HG03378 (cell line): ENCODE measurements around the gene CDK6.

Source experiments
- ATAC-seq: cut with Tn5 transposase; IDR thresholded peaks from one replicate; pipeline ENCODE4 v1.9.1; 2021; ENCODE audit warnings: mild to moderate bottlenecking, moderate library complexity; ENCODE audit not compliant: unreplicated experiment

The CDK6 gene

DNA sequence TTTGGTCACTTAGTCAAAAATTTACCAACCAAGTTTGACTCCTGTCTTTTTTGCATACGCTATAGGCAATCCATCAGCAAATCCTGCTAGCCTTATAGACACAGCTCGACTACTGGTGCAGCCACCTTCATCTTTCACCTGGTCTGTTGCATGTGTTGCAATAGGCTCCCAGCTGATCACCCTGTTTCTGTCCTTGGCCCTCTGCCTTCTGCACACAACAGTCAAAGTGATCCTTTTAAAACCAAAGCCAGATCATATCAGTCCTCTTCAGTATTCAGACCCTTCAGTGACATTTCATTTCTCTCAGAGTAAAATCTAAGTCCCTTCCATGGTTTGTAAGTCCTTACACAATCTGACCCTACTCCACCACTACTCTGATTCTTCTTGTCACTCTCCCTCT is 10.9 kb upstream of the CDK6 start:
- no peak for ATAC-seq

DNA sequence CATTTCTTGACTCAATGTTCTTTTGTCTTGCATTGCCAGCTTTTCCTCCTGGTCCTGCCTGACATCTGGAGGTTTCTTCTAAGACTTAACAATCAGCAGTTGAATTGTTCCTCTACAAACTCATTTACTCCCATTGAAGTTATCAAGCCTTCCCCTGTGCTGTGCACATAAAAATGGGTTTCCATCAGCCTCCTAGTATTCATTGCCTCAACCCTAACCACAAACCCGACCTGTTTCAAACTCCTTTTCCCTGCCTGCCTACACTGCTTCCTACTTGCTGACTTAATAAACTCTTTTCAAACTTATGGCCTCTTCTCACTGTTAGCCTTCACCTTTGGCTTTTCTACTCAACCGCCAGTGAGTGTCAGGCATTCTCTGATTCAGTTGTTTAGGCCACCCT is 9.4 kb upstream of the CDK6 start:
- no peak for ATAC-seq

- ATAC-seq: no peak
These were observed 7.4 kb upstream of the CDK6 start for GRCh38 chr7:92843781-92844180.

DNA sequence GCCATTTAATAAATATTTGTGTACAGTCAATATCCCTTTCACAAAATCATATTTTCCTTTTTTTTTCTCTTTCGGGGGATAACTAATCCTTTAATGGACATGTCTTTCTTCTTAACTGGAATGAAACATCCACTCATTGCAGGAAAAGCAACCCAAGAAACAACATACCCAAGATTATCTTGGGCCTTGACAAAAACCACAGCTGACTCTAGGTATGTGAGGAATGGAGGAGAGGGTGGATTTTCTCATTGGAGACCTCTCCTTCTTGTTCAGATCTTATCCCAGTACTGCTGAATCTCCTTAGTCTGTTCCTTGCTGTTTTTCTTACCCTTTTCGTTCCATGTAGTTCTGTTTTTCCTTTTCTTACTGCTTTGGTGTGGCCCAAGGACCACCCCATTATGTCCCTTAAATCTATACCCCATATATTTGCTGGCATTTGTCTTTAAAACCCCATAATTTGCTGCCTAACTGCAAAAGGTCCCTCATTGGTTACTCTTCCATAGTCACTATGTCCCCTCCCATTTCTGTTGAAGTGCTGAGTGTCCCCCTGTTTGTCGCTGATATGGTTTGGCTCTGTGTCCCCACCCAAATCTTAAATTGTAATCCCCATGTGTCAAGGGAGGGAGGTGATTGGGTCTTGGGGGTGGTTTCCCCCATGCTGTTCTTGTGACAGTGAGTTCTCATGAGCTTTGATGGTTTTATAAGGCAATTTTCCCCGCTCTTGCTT is 6.8 kb upstream of the CDK6 start:
- no peak for ATAC-seq

- no peak for ATAC-seq
These were observed 4.8 kb upstream of the CDK6 start for GRCh38 chr7:92841192-92841591.

DNA sequence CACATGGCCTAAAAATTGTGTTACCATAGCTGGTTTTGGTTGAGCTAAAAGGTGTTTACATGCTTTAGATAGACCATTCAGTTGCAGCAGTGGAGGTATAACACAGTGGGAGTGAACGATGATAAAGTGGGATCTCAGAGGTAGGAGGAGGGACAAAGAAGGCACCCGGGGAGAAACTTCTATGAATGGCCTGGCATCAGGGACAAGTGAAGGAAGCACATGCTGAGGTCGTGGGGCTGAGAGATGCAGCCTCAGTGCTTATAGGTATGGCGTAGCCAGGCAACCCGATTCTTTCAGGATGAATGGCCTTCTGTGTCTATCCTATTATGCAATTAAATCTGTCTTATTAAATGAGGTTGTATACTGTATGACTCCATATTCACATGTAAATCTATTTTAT is 3.9 kb upstream of the CDK6 start:
- no peak for ATAC-seq

- no peak for ATAC-seq
These were observed 3.5 kb upstream of the CDK6 start for GRCh38 chr7:92839901-92840300.

DNA sequence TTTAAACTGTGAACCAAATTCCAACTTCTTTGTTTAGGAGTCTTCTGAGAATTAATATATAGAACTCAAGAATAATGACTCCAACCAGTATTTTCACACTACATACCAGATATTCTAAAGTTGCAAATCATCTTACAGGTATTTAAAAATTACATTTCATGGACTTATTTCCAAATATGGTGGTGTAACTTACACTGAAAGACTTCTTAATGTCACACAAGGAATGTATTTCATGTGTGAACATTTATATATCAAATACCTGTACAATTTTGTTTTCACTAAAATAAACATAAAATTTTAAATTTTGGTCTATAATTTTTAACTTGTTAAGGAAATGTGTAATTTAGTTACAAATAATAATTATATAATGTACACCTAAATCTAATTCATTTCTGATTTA is 2.6 kb upstream of the CDK6 start:
- no peak for ATAC-seq

- ATAC-seq: no peak
These were observed 802 bp upstream of the CDK6 start for GRCh38 chr7:92837000-92837749.

GRCh38 chr7:92835851-92836488 is 403 bp downstream of the CDK6 start:
- ATAC-seq: no peak

GRCh38 chr7:92835261-92835850 is 1.0 kb downstream of the CDK6 start:
- ATAC-seq: no peak

DNA sequence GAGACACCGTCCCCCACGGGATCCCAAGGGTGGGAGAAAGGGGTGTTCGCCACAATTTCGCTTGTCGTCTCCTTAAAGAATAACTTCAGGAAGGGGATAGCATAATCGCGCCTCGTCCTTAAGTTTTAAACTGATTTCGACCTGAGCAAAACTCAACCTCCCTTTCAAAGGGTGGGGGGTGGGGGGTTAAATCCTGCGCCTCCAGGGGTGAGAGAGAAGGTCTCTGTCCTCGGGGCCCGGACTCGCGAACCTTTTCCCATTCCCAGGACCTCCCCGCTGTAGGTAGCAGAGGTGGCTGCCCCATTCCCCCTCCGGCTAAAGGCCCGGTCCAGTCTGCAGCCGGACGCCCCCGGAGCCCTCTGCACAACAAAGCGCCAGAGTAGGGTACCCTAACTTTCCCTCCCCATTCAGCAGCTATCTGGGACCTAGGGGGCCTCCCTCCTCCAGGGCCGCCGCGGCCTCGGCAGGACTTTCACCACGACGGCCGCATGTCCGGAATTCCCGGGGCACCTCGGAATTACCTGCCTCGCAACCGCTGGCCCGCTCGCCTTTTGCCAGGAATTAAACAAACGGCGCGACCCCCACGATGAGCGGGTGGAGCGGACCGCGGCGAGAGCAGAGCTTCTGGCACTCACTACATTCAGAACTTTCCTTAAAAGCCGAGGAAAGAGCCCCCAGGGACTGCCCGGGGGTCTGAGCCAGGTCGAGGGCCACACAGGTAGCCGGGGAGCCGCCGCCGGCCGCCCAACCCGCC is 1.7 kb downstream of the CDK6 start:
- no peak for ATAC-seq

DNA sequence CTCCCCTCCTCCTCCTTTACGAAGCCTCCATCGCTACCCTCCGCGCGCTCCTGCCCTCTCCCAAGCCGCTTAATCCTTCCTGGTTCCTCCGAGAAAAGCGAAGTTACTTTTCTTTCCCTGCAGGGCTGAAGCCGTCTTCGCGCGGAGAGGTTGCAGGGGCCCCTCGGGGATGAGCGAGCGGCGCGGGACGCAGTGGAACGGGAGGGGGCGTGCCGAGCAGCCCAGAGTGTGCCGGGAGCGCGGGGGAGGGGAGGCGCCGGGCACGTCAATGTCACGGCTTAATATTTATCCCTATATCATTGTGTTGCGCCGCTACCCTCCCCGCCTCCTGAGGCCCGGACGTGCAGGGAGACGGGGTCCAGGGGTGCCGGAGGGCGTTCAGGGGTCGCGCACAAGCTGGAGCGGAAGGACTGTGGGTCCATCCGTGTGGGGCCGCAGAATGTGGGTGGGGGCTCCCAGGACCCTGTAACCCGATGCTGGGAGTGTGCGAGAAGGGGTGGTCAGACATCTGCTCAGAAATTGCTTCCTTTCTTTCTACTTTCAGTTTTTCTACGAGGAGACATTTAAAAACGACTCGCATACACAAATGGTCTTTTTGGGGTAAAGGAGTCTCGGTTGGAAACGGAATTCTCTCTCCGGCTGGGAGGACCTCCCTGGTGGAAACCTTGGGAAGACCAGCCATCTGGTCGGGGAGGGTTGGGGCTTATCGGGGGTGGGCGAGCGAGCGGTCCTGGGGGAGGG is 2.4 kb downstream of the CDK6 start:
- ATAC-seq: peak; percentile 47

DNA sequence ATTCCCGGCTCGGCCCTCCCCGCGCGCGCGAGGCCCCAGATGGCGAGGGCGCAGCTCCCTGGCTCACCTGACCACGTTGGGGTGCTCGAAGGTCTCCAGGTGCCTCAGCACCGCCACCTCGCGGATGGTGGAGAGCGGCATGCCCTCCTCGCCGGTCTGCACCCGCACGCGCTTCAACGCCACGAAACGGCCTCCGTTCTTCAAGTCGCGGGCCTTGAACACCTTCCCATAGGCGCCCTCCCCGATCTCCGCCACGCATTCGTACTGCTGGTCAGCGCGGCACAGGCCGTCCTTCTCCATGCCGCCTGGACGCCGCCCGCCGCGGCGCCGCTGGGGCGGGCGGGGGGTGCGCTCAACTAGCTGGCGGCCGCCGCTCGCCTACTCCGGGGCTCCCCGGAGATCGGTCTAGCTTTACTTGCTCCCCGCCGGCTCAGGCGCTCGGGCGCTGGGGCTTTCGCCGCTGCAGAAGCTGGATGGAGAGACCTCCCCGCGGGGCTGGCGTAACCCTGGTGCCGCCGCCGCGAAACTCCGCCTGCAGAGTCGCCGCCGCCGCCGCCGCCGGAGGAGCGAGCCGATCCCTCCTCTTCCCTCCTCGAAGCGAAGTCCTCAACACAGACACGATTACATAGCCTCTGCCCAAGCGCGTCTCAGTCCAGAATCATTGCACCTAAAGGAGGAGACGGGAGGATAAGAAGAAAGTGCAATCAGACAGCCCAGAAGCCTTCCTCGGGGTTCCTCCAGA is 3.2 kb downstream of the CDK6 start:
- peak; percentile 47 for ATAC-seq

DNA sequence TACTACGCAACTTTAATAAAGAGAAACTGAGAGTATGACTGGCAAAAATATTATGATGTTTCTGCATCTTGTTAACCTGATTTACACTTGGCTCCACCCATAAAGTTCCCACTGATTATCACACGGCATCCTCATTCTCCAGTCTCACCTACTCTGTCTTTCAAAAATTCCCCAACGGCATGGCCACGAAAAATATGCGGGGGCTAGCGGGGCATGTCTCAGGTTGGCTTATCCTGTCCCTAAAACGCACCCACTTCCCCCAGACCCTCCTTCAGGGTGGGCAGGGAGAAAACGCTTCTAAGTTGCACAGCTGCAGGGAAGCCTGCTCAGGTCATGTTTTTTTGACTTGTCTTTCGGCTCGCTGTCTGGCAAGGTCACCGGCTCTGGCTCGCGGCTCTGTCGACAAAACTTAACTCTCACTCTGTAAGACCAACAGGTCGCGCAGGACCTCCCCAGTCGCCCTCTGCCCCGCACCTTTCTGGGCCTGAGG is 3.8 kb downstream of the CDK6 start:
- ATAC-seq: peak; percentile 2

DNA sequence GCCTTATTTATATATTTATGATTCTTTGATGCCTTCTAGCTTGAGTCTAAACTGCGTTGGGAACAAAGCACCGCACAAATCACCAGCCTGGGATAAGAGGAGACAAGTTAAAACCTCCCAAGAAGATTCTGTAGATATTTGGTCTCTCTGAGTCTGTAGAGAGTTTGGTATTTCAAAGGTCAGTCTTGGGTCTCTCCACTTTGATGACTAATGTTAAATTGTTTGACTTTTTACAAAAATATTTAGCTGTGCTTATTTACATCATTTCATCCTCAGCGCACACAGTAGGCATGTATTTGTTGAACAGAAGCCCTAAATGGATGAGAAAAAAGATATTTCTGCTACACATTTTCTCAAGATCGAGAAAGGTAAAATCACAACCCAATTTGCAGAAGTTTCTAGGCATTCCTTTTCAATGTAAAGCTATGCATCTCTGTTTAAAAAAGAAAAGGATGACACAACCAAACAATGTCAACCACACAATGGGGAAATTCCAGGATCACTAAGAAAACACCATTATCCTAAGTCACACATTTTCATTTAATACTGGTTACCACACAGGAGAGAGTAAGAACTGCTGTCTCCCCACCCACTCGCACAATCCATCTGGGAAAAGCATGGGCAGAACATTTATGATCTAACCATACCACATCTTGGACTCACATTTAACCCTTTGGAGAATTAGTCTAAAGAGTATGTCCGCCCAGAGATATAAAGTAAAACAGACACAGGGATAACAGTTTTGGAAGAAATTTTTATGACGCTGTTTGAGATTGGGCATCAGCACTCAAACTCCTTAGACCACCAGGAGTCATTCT is 4.4 kb downstream of the CDK6 start:
- ATAC-seq: no peak

DNA sequence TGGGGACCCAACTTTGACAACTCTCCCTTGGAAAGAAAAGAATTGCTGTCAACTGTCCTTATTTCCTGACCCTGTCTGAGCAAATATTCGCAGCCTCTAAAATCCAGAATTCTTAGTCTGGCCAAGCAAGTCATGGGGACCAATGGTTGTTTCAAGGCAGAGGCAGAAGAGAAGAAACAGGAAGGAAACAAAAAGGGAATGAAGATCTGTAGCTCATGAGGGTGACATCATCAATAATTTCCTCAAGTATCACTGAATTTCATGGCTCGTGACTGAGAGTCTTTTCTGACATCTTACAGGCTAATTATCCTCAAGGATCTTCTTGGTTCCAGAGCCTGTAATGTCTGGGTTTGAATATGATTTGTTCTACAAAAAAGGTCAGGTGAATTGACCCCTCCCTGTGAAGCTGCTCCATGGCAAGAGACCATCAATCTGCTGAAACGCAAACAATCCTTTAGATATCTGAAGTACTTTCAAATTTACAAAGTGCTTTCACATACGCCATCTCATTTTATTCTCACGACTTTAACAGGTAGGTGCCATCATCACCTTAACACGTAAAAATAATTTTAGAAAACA is 5.8 kb downstream of the CDK6 start:
- no peak for ATAC-seq

GRCh38 chr7:92830027-92830426 is 6.3 kb downstream of the CDK6 start:
- no peak for ATAC-seq
